GM08714 (cell line): ENCODE results near the gene BRIP1.
"Not testable (repeated sequence)": the region's sequence is repeated elsewhere in the genome, so short reads cannot be mapped to it uniquely, and the experiment has no call there.

Experiments used
- H3K4me3 ChIP-seq: fragments of 200-500 bp; sonication (Bioruptor generic); 2 replicates; pipeline ENCODE4 v1.5.1; 2014; ENCODE audit warnings: mild to moderate bottlenecking, low read length, inconsistent platforms
- ZNF274 ChIP-seq: IDR thresholded peaks from 2 replicates; pipeline ENCODE4 v1.6.1; 2012; ENCODE audit warnings: mild to moderate bottlenecking, low read depth, low read length

BRIP1 gene

DNA sequence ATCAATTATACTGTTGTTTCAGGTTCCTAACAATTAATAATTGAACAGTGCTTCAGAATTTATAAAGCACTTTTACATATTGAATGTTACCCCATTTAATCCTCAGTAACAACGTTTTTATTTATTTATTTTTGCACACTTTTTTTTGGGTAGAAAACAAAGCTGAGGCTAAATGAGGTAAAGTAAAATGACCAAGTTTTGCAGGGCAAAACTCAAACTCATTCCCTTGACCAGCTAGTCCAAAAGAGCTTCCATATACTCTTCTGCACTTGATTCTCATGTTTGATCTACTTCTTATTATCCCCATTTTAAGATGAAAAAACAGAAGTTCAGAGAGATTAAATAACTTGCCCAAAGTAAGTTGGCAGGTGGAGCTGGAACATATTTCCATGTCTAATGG is 191.2 kb downstream of the BRIP1 start:
- TF ChIP-seq ZNF274: no peak
- no peak overlapping the region for H3K4me3 ChIP-seq

DNA sequence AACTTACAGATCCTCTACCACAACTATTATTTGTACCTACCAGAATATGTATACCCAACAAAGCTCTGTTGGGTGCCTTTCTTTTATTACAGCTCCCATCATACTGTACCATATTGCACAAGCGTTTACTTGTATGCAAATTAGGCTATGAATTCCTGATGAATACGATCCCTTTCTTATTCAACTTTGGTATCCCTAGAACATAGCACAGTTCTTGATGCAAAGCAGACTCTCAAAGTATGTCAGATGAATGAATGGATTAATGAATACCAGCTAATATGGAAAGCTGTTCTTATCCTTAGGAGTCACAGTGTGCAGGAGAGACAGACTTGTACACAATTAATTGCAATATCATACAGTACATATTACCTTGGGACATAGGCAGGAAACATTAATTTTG is 192.6 kb downstream of the BRIP1 start:
- H3K4me3 ChIP-seq: no peak overlapping the region
- TF ChIP-seq ZNF274: no peak

GRCh38 chr17:61669522-61669921 is 193.8 kb downstream of the BRIP1 start:
- H3K4me3 ChIP-seq: no peak overlapping the region
- no peak for TF ChIP-seq ZNF274

GRCh38 chr17:61668486-61668885 is 194.8 kb downstream of the BRIP1 start:
- H3K4me3 ChIP-seq: no peak overlapping the region
- no peak for TF ChIP-seq ZNF274

DNA sequence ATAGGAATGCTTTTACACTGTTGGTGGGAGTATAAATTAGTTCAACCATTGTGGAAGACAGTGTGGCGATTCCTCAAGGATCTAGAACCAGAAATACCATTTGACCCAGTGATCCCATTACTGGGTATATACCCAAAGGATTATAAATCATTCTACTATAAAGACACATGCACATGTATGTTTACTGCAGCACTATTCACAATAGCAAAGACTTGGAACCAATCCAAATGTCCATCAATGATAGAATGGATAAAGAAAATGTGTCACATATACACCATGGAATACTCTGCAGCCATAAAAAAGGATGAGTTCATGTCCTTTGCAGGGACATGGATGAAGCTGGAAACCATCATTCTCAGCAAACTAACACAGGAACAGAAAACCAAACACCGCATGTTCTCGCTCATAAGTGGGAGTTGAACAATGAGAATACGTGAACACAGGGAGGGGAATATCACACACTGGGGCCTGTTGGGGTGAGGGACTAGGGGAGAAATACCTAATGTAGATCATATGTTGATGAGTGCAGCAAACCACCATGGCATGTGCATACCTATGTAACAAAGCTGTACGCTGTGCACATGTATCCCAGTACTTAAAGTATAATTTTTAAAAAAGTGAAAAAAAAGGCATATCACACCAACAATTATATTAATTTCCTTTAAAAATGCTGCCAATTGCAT is 196.8 kb downstream of the BRIP1 start:
- H3K4me3 ChIP-seq: not testable (repeated sequence)

GRCh38 chr17:61663310-61663709 is 200.0 kb downstream of the BRIP1 start:
- no peak overlapping the region for H3K4me3 ChIP-seq
- TF ChIP-seq ZNF274: no peak

DNA sequence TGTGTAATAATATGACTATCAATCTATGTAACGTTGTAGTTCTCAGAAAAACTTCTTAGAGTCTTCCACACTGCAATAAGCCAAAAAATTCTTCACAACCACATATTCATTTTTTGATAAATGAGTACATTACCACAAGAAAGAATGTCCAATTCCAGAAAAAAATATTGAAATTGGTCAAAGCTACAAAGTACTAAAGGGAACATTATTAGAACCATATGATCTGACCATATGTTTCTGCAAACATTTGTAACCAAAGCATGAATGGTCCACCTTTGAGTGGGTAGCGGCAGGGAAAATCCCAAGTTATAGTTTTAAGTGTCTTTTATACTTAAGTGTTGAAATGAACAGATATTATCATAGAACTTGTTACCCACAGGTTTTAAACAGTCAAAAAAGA is 200.6 kb downstream of the BRIP1 start:
- no peak overlapping the region for H3K4me3 ChIP-seq
- TF ChIP-seq ZNF274: no peak

GRCh38 chr17:61662186-61662585 is 201.1 kb downstream of the BRIP1 start:
- H3K4me3 ChIP-seq: no peak overlapping the region
- no peak for TF ChIP-seq ZNF274

- no peak overlapping the region for H3K4me3 ChIP-seq
- no peak for TF ChIP-seq ZNF274
Observed at GRCh38 chr17:61660746-61661485, 202.4 kb downstream of the BRIP1 start.

DNA sequence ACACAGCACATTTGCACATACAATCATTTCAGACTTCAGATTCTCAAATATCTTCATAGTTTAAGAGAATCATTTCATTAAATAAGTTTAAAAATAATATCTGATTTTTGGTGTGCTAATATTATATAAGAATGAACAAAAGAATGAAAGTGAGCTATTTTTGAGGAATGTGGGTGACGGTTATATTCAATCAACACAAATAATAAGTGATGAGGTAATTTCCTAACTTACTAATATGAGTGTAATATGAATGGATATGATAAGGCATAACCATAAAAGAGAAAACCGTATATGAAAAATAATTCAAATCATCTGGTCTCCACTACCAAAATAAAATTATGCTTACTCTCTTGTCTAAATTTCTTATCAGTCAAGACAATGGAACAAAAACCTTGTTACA is 203.9 kb downstream of the BRIP1 start:
- TF ChIP-seq ZNF274: no peak
- H3K4me3 ChIP-seq: no peak overlapping the region

GRCh38 chr17:61658183-61658582 is 205.1 kb downstream of the BRIP1 start:
- TF ChIP-seq ZNF274: no peak
- H3K4me3 ChIP-seq: no peak overlapping the region

DNA sequence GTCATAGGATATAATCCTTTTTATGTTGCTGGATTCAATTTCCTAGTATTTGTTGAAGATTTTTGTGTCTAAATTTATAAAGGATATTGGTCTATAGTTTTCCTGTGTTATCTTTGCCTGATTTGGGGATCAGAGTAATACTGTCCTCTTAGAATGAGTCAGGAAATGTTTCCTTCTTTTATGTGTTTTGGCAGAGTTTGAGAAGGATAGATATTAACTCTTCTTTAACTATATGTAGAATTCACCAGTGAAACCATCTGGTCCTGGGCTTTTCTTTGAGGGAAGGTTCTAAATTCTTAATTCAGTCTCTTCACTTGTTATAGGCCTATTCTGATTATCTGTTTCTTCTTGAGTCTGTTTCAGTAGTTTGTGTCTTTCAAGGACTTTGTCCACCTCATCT is 206.0 kb downstream of the BRIP1 start:
- no peak overlapping the region for H3K4me3 ChIP-seq
- no peak for TF ChIP-seq ZNF274

DNA sequence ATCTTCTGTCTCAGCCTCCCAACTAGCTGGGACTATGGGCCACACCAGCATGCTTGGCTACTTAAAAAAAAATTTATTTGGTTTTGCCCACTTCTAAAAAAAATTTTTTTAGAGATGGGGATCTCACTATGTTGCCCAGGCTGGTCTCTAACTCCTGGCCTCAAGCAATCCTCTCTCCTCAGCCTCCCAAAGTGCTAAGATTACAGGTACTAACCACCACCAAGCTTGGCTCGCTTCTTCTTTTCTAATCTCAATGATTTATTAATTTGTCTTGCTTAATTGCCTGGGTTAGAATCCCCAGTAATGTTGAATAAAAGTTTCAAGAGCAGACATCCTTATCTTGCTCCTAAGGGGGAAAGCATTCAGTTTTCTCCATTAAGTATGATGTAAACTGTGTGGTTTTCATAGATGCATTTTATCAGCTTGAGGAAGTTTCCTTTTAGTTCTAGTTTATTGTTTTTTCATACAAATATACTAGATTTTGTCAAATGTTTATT is 206.6 kb downstream of the BRIP1 start:
- no peak overlapping the region for H3K4me3 ChIP-seq
- no peak for TF ChIP-seq ZNF274

GRCh38 chr17:61650749-61651148 is 212.6 kb downstream of the BRIP1 start:
- no peak for TF ChIP-seq ZNF274

GRCh38 chr17:61648587-61648986 is 214.7 kb downstream of the BRIP1 start:
- H3K4me3 ChIP-seq: no peak overlapping the region
- TF ChIP-seq ZNF274: no peak

More at GRCh38 chr17:61650749-61651148, 212.6 kb downstream of the BRIP1 start:
- H3K4me3 ChIP-seq: no peak overlapping the region
